HG03159 (cell line): Measurements from ENCODE around the gene SIGLEC14.
"Not testable (repeated sequence)": the region's sequence is repeated elsewhere in the genome, so short reads cannot be mapped to it uniquely, and the experiment has no call there.

Experiments
- ATAC-seq: cut with Tn5 transposase; IDR thresholded peaks from one replicate; pipeline ENCODE4 v1.9.1; 2021; ENCODE audit warnings: mild to moderate bottlenecking, moderate library complexity; ENCODE audit not compliant: unreplicated experiment

The SIGLEC14 gene, protein sequence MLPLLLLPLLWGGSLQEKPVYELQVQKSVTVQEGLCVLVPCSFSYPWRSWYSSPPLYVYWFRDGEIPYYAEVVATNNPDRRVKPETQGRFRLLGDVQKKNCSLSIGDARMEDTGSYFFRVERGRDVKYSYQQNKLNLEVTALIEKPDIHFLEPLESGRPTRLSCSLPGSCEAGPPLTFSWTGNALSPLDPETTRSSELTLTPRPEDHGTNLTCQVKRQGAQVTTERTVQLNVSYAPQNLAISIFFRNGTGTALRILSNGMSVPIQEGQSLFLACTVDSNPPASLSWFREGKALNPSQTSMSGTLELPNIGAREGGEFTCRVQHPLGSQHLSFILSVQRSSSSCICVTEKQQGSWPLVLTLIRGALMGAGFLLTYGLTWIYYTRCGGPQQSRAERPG

DNA sequence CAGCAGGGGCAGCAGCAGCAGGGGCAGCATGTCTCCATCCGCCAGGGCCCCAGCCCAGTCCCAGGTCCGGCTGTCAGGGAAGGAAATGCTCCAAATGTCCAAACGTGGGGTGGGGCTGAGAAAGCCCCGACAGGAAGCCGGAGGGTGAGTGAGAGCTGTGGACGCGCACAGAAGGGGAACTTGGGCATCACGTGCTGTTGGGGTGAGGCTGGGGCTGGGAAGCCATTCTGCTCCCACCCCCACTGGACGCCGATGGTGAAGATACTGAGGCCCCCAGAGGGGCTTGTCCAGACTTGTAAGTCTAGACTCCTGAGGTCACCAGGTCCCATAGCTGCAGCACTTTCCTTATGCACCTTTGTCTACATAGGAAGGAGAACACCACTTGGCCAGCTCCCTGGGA is at the start of gene SIGLEC14:
Gene SIGLEC14 (minus strand): TSS at position 96 of the 400 bp plus-strand sequence. CDS start 66 bp downstream, at position 30.
- ATAC-seq, result not testable (repeated sequence)

DNA sequence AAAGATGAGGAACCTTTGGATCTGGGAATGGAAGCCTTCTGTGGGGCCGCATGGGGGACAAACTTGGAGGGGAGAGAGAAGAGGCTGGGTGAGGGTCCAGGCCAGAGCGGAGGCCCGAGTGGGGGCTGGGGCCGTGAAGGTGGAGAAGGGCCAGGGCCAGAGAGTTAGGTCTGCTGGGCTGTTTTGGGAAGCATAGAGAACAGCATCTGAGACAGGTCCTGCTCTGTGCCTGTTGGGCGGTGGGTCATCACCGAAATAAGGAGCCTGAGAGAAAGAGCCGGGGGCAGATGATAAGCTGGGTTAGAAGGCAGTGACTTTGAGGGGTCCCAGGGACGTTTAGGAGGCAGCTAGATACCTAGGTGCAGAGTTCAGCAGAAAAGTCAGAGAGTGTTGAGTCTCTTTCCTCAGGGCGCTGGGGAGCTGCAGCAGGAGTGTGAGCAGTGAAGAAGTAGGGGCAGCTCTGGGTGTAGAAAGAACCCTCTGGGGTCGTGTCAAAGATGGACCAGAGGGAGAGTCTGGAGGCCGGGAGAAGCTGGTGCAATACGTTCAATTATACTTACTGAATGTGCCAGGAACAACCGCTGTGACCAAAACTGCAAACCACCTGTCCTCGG is 49.2 kb upstream of the SIGLEC14 start:
- no peak for ATAC-seq

DNA sequence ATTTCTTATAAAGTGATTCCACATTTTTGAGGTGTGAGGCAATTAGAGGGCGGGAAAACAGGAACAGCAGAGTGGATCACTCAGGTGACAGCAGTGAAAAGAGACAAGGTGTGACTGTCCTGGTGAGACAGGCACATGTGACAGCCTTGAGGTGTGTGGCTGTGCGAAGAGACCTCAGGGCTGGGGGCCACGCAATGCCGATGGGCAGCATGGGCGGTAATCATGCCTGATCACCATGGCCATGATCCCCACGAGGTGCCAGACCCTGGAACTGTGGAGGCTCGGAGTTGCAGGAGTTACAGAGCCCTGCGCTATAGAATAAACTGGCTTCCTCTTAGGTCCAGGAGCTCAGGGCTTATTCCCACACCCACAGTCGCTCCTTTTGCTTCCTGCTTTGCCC is 48.5 kb upstream of the SIGLEC14 start:
- no peak for ATAC-seq

DNA sequence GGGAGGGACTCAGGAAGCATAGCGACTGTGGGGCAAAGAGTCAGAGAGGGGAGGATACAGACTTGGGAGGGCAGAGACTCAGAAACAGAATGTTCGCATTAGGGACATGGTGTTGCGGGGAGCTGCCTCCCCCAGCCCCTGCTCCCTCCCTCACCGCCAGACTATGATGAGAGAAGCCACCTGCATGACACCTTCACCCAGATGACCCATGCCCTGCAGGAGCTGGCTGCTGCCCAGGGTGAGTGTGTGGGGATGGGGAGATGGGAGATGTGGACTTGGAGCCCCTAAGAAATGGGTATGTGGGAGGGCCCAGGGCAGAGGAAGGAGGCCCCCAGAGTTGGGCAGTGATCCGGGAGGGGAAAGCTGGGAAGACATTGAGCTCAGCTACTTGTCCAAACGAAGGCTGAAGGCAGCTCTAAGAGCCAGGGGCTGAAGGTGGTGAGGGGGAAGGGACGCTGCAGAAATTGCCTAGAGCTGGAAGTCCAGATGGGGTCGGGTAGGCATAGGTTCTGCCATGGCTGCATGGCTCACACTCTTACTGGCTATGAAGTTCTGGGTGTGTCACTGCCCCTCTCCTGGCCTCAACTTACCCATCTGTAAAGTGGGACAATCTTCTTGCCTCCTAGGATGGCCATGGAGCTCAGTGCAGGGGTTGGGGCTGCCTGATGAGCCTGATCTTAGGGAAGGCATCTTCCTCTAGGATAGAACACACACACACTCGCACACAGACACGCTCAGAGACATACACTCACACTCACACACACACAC is 47.9 kb upstream of the SIGLEC14 start:
- no peak for ATAC-seq

DNA sequence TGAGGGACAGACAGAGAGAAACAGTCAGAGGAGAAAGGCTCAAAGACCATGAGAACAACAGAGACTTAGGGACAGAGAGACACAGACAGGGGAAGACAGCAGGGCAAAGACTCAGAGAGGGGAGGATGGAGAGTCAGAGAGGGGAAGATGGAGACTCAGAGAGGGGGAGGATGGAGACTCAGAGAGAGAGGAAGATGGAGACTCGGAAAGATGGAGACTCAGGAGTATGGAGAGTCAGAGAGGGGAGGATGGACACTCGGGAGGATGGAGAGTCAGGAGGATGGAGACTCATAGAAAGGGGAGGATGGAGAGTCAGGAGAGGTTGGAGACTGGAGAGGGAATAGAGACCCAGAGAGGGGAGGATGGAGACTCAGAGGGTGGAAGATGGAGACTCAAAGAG is 47.2 kb upstream of the SIGLEC14 start:
- no peak for ATAC-seq

DNA sequence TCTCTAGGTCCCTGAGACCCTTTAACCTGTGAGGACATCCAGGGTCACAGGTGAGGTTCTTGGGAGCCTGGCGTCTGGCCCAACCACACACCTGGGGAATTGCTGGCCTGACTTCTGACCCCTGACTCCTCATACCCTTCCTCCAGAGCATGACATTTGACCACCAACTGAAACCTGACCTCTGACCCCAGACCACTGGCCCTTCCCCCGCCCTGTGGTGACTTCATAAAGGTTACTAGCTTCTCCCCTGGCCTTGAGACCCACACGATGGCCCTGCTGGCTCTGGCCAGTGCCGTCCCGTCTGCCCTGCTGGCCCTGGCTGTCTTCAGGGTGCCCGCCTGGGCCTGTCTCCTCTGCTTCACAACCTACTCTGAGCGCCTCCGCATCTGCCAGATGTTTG is 46.6 kb upstream of the SIGLEC14 start, which contains the start of gene SPACA6:
Gene SPACA6 (plus strand): TSS at position 71 of the 400 bp plus-strand sequence. CDS start 197 bp downstream, at position 268.
- no peak for ATAC-seq

DNA sequence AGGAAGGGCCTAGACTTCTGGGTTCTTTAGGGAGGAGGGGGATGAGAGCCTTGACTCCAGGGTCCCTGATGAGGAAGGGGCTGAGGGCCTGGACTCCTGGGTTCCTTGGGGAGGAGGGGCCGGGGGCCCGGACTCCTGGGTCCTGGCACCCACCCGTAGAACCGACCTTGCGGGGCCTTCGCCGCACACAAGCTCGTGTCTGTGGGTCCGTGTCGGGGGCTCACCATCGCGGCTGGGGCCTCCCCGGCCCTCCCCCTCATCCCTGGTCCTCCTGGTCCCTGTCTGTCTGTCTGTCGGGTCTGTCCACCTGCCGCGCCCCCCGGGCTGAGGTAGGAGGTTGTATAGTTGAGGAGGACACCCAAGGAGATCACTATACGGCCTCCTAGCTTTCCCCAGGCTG is 45.8 kb upstream of the SIGLEC14 start:
- no peak for ATAC-seq

DNA sequence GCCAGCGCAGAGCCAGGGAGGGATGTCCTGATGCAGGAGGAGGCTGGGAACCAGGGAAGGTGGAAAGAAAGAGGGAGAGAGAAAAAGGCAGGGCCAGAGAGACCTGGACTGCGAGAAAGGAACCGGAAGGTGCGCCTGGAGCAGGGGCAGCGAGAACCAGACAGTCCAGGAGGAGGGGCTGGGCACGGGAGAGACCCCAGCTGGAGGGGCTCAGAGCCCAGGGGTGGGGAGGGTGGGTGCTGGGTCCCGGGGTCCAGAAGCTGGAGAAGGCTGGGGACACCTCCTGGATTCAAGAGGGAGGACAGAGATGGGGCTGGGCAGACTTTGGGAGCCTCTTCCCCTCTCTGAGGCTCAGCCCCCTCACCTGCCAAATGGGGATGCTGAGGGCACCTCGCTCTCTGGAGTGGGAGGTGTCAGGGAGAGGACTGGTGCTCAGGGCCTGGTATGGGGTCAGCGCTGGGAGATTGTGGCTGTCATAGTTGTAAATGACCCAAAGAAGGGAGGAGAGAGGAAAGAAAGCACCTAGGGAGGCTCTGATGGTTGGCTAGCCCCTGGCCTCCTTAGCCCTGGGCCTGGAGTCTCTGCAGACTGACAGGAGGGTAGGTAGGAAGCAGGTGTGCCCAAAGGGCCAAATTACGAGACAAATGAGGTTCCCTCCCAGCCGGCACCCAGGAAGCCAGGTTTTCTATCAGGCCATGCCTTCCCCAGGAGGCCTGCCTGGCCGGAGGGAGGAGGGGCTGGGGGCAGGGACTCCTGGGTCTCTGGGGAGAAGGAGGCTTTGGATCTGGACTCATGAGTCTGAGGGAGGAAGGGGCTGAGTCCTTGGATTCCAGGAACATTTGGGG is 45.2 kb upstream of the SIGLEC14 start:
- ATAC-seq, result no peak

DNA sequence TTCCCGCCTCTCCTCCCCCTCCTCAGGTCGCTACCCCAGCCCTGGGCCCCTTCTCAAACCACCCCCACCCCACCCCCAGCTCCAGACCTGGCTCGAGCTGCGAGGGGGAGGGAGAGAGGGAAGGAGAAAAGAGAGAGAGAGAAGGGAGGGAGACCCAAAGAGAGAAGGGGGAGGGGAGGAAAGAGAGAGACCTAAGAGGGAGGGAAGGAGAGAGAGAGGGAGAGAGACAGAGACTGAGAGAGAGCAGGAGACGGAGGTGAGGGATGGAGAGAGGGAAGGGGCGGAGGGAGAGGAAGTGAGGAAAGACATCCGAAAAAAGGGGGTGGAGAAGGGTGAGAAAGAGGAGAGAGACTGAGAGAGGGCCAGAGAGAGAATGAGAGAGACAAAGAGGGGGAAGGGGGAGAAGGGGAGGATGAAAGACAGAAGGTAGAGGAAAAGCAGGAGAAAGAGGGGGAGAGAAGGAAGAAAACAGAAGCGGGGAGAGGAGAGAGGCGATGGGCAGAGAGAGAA is 44.5 kb upstream of the SIGLEC14 start:
- no peak for ATAC-seq

DNA sequence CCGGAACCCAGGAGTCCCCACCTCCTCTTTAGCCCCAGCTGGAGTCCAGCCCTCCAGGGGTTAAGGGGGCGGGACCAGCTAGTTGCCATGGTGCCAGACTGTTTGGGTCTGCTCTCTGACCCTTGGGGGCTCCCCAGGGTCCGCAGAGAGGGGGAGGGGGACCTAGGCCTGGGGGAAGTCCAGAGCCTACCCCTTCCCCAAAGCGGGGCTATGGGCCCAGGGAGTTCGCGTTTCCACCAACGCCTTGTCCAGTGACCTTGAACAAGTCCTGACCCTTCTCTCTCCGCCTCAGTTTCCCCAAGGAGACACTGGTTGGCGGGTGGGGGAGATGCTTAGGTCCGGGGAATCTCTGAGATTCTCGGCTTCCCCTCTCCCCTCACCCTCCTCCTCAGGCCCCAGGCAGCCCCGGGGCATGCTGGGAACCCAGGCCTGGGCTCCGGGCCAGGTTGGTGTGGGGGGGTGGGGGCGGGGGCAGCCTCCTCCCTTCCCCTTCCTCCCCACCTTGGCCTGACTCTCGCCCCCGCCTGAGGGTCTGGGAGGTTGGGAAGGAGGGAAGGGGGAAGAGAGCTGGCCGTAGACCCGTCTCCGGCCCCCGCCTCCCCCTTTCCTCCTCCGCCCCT is 43.9 kb upstream of the SIGLEC14 start:
- ATAC-seq, result no peak

DNA sequence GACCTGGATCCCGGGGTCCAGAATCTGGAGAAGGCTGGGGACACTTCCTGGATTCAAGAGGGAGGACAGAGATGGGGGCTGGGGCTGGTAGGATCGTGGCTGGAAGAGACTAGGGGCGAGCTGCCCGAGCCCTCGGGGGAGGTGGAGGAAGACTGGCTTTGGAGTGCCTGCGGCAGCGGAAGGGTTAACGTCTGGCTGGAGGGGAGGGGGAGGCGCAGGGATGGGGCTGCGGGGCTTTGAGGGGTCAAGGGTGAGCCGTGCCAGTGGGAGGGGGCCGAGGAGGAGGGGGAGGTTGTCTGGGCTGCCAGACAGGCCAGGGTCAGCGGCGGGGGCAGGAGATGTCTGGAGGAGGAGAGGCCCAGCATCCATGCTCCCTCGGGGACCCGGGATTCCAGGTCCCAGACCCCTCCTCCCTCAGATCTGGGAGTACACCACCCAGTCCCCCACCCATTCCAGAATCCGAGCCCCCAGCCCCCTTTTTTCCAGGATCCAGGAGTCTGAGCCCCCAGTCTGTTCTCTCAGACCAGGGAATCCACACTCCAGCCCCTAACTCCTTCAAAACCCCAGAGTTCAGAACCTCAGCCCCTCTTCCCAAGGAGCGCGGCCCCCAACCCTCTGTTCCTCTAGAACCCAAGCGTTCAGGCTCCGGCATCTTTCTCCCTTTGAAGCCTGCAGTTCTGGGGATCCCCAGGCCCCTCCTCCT is 43.3 kb upstream of the SIGLEC14 start:
- ATAC-seq, result no peak

DNA sequence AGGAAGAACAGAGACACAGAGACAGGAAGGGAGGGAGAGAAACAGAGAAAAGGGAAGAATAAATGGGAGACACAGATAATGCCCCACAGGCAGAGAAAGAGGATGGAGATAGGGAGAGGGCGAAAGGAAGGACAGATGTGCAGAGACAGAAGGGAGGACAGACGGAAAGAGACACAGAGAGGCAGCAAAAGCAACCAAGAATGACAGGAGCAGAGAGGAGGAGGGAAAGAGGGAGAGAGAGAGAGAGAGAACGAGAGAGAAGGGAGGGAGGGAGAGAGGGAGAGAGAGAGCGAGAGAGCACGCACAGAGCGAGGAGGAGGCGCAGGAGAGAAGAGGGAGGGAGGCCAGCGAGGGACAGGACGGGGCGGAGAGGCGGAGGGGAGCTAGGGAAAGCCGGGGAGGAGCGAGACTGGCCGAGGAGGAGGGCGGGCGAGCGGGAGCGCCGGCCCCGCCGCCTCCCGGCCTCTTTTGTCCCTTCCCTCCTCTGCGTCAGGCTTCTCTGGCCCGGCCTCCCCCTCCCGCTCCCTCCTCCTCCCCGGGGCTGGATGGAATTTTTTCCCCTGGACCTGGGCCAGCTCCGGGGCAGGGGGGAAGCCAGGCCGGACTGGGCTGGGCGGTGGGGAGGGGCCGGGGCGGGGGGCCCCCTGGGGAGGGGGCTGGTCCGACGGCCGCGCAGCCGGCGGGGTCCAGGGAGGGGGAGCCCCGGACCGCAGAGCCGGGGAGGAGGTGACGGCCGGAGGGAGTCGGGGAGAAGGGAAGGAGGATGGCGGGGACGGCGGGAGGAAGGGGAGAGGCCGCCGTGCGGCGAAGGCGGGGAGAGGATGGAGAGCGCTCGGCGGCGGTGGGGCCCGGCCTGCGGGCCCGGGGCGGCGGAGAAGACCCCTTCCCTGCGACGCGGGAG is 42.3 kb upstream of the SIGLEC14 start:
- no peak for ATAC-seq

DNA sequence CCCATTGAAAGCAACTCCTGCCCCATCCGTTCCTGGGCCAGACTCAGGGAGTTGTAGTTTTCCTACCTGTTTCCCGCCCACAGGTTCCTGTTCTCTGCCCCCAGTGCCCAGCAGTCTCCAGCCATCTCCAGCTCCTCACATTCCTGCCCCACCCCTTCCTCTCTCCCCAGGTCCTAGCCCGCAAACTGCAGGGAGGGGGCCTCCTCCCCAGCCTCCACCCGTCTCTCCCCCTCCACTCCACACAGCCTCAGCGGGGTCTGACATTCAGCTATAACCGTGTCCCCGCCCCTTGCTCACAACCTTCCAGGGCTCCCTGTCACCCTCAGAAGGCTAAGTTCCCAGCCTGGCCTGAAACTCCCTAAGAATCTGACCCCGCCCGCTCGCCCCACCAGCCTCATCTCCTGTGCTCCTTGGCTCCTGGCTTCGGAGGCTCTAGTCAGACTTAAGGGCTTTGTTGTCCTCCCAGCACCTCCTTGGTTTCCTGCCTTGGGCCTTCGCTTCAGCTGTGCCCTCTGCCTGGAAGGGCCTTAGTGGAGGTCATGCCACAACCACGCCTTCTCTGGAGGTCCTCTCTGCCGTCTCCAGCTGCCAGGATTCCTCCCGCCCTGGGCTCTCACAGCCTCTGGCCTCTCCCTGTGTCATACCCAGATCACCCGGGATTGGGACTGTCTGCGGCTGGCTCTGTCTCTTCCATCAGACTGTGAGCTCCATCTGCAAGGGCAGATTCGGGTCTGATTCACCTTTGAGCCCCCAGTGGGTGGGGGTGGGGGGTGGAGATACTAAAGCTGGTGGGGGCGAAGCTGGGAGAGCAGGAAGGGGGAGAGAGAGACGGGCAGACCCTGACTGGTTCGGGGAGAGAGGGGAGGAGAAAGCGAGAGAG is 41.4 kb upstream of the SIGLEC14 start:
- no peak for ATAC-seq

DNA sequence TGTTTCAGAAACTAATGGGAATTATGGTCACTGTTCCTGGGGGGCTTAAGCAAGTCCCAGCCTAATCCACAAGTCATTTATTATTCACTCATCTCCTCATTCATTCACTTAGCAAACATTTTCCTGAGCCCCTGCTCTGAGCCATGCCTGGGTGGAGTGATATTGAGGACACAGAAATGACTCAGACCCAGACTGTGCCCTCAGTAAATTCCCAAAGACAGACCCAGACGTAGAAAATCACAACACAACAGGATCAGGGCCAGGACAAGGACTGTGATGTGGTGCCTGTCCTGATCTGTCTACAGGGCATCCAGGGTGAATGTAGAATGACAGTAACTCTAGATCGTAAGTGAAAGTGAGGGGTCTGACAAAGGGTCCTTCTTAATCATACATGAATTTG is 39.5 kb upstream of the SIGLEC14 start:
- ATAC-seq, result no peak

DNA sequence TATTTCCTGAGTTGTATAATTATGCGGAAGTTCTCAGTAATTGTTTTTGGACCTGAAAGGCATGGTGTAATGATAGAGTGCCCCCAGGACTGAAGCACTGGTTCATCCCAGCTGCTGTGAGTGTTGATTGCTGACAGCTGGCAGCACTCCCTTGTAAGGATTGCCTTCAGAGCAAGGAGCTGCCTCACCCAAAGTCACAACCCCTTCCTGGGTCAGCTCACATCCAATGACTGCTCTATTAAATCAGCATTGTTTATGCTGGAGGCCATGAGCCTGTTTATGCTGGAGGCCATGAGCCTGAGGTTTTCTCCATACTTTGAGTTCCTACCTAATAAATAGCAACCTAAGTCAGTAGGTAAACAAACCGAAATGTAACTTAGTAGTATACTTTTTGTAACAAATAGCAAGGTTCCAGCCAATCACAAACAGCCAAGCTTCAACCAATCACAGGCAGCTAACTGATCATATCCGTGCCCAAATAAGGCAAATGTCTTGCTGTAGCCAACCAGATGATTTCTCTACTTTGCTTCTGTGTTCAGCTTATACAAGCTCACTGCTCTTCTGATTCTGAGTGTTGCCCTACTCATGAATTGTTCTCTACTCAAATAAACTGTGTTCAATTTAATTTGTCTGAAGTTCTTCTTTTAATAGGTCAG is 34.8 kb upstream of the SIGLEC14 start:
- no peak for ATAC-seq

DNA sequence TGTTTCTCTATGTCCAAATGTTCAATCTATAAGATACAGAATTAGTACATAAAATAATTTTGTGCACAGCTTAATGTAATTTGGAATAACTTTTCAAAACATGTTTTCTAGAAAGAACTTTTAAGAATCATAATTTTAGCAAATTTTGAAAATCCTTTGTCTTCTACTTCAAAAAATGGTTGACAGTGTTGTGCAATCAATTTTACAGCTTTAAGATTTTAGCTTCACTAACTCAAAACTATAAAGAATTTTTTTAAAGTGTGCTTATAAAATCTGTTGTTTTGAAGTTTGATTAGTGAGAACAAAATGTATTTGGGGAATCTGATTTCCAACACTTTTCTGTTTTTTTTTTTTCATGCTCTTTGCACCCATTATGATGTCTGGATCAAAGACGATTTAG is 33.8 kb upstream of the SIGLEC14 start:
- ATAC-seq, result no peak

DNA sequence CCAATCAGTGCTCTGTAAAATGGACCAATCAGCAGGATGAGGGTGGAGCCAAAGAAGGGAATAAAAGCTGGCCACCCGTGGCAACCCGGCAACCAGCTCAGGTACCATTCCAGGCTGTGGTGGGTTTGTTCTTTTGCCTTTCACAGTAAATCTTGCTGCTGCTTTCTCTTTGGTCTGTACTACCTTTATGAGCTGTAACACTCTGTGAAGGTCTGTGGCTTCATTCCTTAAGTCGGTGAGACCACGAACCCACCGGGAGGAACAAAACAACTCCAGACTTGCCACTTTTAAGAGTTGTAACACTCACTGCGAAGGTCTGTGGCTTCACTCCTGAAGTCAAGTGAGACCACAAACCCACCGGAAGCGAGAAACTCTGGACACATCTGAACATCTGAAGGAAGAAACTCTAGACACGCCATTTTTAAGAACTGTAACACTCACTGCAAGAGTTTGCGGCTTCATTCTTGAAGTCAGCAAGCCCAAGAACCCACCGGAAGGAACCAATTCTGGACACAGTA is 30.0 kb upstream of the SIGLEC14 start:
- no peak for ATAC-seq
